NCI-H526 treated with DMSO at 0.1 percent for 48 hours (cell line): ENCODE results near the gene NUDT3.
"Not testable (repeated sequence)": the region's sequence is repeated elsewhere in the genome, so short reads cannot be mapped to it uniquely, and the experiment has no call there.

Source experiments
- DNase-seq: peaks from one replicate; lab custom pipeline; 2025; lab: John Stamatoyannopoulos, UW

Gene NUDT3

GRCh38 chr6:34392497-34393190 is at the start of gene NUDT3:
Gene NUDT3 (minus strand): TSS chr6:34392669. CDS start chr6:34392362, 307 bp downstream.
- peak; percentile 78 for DNase-seq

- no peak for DNase-seq
Measured at GRCh38 chr6:34441526-34441925, 49.1 kb upstream of the NUDT3 start.

GRCh38 chr6:34439442-34439841 is 47.0 kb upstream of the NUDT3 start:
- DNase-seq: no peak

- DNase-seq: no peak
Measured at GRCh38 chr6:34438705-34439104, 46.2 kb upstream of the NUDT3 start.

GRCh38 chr6:34437644-34437970 is 45.1 kb upstream of the NUDT3 start:
- DNase-seq: no peak

GRCh38 chr6:34436803-34437643 is 44.6 kb upstream of the NUDT3 start:
- no peak for DNase-seq

- DNase-seq: no peak
Measured at GRCh38 chr6:34435916-34436315, 43.4 kb upstream of the NUDT3 start.

GRCh38 chr6:34425498-34426410 is 33.3 kb upstream of the NUDT3 start, which contains the start of gene RPS10:
Gene RPS10 (minus strand): TSS chr6:34426069. CDS start chr6:34425221, 848 bp downstream.
- peak; percentile 79 for DNase-seq

- DNase-seq: no peak
Measured at GRCh38 chr6:34425132-34425497, 32.6 kb upstream of the NUDT3 start.

- no peak for DNase-seq
Measured at GRCh38 chr6:34424200-34425131, 32.0 kb upstream of the NUDT3 start.

GRCh38 chr6:34423254-34423653 is 30.8 kb upstream of the NUDT3 start:
- no peak for DNase-seq

- DNase-seq: no peak
Measured at GRCh38 chr6:34418367-34418766, 25.9 kb upstream of the NUDT3 start.

GRCh38 chr6:34416877-34417371 is 24.5 kb upstream of the NUDT3 start:
- DNase-seq: no peak

- DNase-seq: peak; percentile 24
Measured at GRCh38 chr6:34414999-34415858, 22.8 kb upstream of the NUDT3 start.

- no peak for DNase-seq
Measured at GRCh38 chr6:34412643-34413214, 20.3 kb upstream of the NUDT3 start.

GRCh38 chr6:34412016-34412415 is 19.5 kb upstream of the NUDT3 start:
- no peak for DNase-seq

- DNase-seq: not testable (repeated sequence)
Measured at GRCh38 chr6:34407915-34408314, 15.4 kb upstream of the NUDT3 start.

- DNase-seq: no peak
Measured at GRCh38 chr6:34396518-34396917, 4.0 kb upstream of the NUDT3 start.

- DNase-seq: no peak
Measured at GRCh38 chr6:34393966-34394305, 1.5 kb upstream of the NUDT3 start.
